GM12874 (cell line): ENCODE results near the gene ROBO2.

ENCODE experiments used
- TF ChIP-seq, protein P1 (sequence below): IDR thresholded peaks from 2 replicates; pipeline ENCODE4 v1.5.1; 2011; ENCODE audit warnings: low read depth, mild to moderate bottlenecking, control low read depth, low read length, moderate library complexity; ENCODE audit not compliant: insufficient read depth

ROBO2 gene

DNA sequence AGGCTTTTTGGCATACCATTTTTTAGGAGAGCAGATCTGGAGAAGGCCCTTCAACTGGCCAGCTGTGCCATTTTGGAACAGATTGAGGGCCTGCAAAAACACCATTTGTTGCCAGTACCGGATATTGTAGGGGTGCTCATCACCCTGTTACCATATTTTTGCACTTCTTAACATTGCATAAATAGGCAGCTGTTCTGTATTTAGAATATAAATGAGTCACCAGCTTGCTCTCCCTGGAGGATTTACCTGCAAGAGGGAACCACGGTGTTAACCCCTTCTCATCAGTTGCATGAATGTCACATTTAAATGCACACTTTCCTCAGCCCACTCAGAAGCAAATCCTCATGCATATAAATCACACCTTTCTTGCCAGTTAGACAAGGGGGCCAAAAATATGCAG, 435.6 kb downstream of the ROBO2 start:
- TF ChIP-seq, protein P1, sequence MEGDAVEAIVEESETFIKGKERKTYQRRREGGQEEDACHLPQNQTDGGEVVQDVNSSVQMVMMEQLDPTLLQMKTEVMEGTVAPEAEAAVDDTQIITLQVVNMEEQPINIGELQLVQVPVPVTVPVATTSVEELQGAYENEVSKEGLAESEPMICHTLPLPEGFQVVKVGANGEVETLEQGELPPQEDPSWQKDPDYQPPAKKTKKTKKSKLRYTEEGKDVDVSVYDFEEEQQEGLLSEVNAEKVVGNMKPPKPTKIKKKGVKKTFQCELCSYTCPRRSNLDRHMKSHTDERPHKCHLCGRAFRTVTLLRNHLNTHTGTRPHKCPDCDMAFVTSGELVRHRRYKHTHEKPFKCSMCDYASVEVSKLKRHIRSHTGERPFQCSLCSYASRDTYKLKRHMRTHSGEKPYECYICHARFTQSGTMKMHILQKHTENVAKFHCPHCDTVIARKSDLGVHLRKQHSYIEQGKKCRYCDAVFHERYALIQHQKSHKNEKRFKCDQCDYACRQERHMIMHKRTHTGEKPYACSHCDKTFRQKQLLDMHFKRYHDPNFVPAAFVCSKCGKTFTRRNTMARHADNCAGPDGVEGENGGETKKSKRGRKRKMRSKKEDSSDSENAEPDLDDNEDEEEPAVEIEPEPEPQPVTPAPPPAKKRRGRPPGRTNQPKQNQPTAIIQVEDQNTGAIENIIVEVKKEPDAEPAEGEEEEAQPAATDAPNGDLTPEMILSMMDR = no peak

DNA sequence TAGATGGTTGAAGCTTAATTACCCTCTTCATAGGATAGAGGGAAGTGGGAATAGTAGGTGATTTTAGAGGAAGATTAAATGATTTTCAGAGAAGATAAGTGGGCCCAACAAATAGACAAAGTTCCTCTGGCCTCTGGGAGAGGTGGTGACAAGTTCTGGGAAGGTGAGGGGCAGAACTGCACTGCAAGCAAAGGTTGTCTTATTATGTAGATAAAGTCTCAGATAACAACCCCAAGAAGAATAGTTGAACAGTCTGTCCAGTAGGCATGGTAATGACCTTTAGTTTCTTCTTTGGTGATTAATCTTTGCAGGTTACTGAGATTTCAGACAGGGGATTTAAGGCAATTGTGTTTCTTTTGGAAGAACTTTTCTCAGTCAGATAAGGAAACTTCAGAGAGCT, 439.1 kb downstream of the ROBO2 start:
- TF ChIP-seq, protein P1 = no peak

DNA sequence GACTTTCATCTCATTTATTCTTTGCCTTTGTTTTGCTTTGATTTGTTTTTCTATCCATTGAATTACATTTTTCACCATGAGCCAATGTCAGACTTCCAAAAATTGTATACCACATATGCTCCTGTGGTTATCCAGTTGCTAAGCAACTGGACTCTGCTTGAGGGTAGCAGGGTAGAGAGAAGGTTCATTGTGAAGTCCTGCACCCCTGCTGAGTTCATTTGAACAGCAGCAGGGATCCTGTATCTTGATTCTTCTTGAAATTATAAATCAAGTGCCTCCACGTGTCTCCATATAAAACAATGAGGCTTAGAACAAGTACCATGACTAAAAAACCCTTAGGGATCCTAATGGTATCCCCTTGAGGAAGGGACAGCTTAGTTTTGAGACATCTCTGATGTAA, 449.3 kb downstream of the ROBO2 start:
- TF ChIP-seq, protein P1 = no peak

DNA sequence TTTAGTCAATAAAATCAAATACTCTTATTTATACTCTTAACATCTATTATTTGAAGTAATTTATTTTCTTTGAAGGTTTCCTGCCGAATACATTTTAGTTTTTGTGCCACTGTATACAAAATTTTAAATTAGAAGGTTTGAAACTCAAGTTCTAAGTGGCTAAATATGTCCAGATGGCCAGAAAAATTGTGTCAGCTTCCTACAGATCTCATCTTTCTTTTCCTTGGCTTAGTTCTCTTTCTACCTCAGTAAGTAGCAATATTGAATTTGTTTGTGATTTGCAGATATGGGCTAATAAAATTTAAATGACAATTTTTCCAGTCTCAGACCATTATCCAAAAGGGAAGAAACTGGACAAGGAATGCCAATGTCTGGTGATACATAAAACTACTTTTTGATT, 452.1 kb downstream of the ROBO2 start:
- TF ChIP-seq, protein P1 = no peak

DNA sequence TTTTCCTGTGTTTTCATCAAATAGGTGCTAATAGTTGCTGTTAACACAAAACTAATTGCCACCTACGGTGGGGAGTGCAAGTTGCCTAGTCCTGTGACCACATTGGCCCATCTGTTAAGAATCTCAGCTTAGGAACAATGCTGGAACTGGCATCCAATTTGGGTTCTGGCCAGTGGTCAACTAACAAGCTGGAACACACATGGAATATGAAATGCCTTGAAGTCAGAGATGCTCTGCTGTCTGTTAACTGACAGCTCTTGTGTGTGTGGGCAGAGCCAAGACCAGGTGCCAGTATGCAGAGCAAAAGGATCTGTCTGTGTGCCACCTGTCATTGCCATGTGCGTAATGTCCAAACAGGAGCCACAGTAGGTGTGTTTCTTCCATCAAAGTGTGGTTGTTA, 460.8 kb downstream of the ROBO2 start:
- TF ChIP-seq, protein P1 = no peak

DNA sequence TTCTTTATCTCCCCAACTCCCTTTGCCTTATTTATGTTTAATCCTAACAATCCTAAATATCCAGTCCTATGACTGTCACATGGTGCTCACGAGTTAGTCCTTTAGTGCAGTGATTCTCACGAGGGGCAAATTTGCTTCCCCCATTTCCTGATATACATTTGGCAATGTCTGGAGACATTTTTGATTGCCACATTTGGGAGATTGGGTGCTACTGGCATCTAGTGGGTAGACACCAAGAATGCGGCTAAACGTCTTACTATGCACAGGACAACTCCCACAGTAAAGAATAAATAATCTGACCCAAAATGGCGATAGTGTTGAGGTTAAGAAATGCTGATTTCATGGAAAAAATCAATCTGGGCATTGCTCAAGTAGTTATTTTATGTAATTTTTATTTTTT, 466.5 kb downstream of the ROBO2 start:
- TF ChIP-seq, protein P1 = no peak

DNA sequence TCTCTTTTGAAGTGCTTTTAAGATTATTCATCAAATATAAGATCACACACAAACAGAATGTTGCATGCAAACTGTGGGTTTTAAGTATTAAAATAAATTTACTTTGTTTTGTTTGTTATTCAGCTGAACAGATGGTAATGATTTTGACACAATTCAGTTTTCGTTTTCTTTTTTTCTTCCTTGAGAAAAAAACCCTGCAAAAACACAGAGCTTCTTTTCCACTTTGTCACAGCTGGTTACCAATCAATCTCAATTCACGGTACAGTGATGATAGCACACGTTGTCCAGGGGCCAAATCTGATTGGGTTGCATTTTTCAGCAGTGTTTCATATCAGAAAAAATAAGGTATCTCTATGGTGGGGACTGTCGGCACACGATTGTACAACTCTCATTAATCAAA, 473.6 kb downstream of the ROBO2 start:
- TF ChIP-seq, protein P1 = no peak

DNA sequence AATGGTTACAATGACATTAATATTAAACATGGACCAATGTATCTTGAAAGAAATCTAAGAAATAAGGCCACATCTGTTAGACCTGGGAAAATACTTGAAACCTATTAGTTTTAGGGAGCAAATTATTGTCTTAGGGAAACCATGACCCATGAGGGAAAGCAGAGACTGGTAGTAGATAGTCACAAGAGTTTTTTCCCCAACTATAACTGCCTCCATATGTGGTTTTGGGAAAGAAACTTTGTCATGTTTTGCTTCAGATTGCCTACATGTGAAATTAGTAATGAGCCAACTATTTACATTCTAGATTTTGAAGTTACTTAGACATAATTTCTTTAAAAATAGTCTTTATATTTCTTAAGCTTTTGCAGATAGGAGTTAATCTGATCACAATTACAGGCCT, 474.9 kb downstream of the ROBO2 start:
- TF ChIP-seq, protein P1 = no peak
